Esophagus muscularis mucosa (tissue), 3 donors: ENCODE measurements around the gene DYNC2LI1.

Experiments used
- CTCF ChIP-seq, 3 experiments: fragments of 200-600 bp in 2 of 3; fragments of 450-650 bp in 1 of 3; sonication (generic) in 2 of 3; IDR thresholded peaks; one replicate each; pipeline ENCODE4 v1.5.1; 2017 to 2019; ENCODE audit warnings: antibody characterized with exemption in 3 of 3, mild to moderate bottlenecking in 2 of 3, moderate library complexity in 1 of 3
- POLR2A ChIP-seq: fragments of 450-650 bp; IDR thresholded peaks from one replicate; pipeline ENCODE4 v1.6.1; 2017; ENCODE audit warnings: antibody characterized with exemption, moderate library complexity, mild to moderate bottlenecking, low read depth
- POLR2AphosphoS5 ChIP-seq, 2 donors: sonication (generic); formaldehyde crosslinking; IDR thresholded peaks; one replicate each; pipeline ENCODE4 v1.6.1; 2017; ENCODE audit warnings: antibody characterized with exemption in 2 of 2

- TF ChIP-seq CTCF (IDR thresholded peaks at IDR 0.05) (no peak), POLR2A (no peak), POLR2AphosphoS5 (IDR thresholded peaks at IDR 0.05) (no peak)
These were observed 778 bp downstream of the DYNC2LI1 start for GRCh38 chr2:43774617-43775016.
